ENCODE results near the gene RCE1. TPM values are rescaled to one million over a fixed set of nuclear protein-coding genes. Genes with fewer than 3 reads are reported as not detected.
A peak's percentile ranks its signal among the peaks of the same experiment; 100 is the strongest.

Gene RCE1
- total RNA-seq, 1 donor from 2014 or later, result 18.8 TPM

DNA sequence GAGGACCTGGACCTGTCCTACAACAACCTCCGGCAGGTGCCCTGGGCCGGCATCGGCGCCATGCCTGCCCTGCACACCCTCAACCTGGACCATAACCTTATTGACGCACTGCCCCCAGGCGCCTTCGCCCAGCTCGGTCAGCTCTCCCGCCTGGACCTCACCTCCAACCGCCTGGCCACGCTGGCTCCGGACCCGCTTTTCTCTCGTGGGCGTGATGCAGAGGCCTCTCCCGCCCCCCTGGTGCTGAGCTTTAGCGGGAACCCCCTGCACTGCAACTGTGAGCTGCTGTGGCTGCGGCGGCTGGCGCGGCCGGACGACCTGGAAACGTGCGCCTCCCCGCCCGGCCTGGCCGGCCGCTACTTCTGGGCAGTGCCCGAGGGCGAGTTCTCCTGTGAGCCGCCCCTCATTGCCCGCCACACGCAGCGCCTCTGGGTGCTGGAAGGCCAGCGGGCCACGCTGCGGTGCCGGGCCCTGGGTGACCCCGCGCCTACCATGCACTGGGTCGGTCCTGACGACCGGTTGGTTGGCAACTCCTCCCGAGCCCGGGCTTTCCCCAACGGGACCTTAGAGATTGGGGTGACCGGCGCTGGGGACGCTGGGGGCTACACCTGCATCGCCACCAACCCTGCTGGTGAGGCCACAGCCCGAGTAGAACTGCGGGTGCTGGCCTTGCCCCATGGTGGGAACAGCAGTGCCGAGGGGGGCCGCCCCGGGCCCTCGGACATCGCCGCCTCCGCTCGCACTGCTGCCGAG is 15.1 kb downstream of the RCE1 start:
- DNase-seq (ENCODE audit: low spot score), result peak; percentile 87
- Mint-ChIP-seq H3K9me3 (ENCODE audit: low read depth) (no peaks in the 10 kb centered on the region), H3K36me3 (ENCODE audit: low read depth) (peaks cover 1% of the 10 kb centered on the region), H3K27me3 (ENCODE audit: low read depth) (no peaks in the 10 kb centered on the region), H3K27ac (ENCODE audit: unreplicated experiment) (no peak overlapping the region), H3K4me3 (ENCODE audit: unreplicated experiment) (peak overlapping the region; percentile 77), H3K4me1 (ENCODE audit: low read depth) (peaks cover 14% of the 10 kb centered on the region)
- TF ChIP-seq, protein P1, sequence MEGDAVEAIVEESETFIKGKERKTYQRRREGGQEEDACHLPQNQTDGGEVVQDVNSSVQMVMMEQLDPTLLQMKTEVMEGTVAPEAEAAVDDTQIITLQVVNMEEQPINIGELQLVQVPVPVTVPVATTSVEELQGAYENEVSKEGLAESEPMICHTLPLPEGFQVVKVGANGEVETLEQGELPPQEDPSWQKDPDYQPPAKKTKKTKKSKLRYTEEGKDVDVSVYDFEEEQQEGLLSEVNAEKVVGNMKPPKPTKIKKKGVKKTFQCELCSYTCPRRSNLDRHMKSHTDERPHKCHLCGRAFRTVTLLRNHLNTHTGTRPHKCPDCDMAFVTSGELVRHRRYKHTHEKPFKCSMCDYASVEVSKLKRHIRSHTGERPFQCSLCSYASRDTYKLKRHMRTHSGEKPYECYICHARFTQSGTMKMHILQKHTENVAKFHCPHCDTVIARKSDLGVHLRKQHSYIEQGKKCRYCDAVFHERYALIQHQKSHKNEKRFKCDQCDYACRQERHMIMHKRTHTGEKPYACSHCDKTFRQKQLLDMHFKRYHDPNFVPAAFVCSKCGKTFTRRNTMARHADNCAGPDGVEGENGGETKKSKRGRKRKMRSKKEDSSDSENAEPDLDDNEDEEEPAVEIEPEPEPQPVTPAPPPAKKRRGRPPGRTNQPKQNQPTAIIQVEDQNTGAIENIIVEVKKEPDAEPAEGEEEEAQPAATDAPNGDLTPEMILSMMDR (IDR thresholded peaks at IDR 0.05), result no peak

DNA sequence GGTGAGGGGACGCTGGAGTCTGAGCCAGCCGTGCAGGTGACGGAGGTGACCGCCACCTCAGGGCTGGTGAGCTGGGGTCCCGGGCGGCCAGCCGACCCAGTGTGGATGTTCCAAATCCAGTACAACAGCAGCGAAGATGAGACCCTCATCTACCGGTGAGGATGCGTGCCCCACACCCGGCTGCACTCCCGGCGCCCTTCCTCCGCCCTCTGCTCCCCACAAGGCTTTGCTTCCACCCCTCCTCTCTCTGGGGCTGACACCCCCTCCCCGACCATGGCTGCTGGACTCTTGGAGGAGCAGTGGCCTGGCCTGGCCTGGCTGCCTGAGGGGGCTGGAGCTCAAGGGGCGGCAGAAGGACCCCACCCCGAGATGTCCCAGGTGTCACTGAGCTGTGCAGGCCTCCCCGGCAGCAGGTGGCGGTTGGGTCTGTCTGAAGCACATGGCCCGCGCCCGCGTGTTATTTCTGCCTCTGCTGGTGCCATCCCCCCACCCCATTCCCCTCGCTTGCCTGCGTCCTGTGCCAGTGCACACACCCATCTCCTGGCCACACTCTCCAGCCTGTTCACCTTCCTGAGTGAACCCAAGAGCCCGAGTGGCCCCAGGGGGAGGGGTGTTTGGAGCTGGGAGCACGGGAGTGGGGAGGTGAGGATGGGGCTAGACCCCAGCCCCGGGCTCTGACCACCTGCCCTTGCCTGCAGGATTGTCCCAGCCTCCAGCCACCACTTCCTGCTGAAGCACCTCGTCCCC is 15.9 kb downstream of the RCE1 start:
- Mint-ChIP-seq H3K27ac (ENCODE audit: unreplicated experiment) (peak overlapping the region; percentile 22), H3K4me1 (ENCODE audit: low read depth) (peaks cover 14% of the 10 kb centered on the region), H3K4me3 (ENCODE audit: unreplicated experiment) (no peak overlapping the region), H3K27me3 (ENCODE audit: low read depth) (no peaks in the 10 kb centered on the region), H3K36me3 (ENCODE audit: low read depth) (peaks cover 1% of the 10 kb centered on the region), H3K9me3 (ENCODE audit: low read depth) (no peaks in the 10 kb centered on the region)
- DNase-seq (ENCODE audit: low spot score), result peak; percentile 93
- TF ChIP-seq, protein P1 (IDR thresholded peaks at IDR 0.05), result no peak

DNA sequence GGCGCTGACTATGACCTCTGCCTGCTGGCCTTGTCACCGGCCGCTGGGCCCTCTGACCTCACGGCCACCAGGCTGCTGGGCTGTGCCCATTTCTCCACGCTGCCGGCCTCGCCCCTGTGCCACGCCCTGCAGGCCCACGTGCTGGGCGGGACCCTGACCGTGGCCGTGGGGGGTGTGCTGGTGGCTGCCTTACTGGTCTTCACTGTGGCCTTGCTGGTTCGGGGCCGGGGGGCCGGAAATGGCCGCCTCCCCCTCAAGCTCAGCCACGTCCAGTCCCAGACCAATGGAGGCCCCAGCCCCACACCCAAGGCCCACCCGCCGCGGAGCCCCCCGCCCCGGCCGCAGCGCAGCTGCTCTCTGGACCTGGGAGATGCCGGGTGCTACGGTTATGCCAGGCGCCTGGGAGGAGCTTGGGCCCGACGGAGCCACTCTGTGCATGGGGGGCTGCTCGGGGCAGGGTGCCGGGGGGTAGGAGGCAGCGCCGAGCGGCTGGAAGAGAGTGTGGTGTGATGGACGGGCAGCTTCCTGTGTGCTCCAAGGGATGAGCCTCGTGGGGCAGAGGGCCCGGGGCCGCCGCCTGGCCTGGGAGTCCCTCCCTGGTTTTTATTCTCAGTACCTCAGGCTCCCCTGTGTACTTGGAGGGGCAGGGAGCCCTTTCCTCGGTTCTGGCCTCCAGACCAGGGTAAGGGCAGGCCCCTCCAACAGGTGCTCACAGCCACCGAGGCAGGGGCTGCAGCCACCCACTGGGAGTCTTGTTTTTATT is 16.6 kb downstream of the RCE1 start:
- Mint-ChIP-seq H3K27ac (ENCODE audit: unreplicated experiment) (no peak overlapping the region), H3K27me3 (ENCODE audit: low read depth) (no peaks in the 10 kb centered on the region), H3K4me3 (ENCODE audit: unreplicated experiment) (no peak overlapping the region), H3K9me3 (ENCODE audit: low read depth) (no peaks in the 10 kb centered on the region), H3K36me3 (ENCODE audit: low read depth) (peaks cover 1% of the 10 kb centered on the region), H3K4me1 (ENCODE audit: low read depth) (peaks cover 14% of the 10 kb centered on the region)
- DNase-seq (ENCODE audit: low spot score), result peak; percentile 76
- TF ChIP-seq, protein P1 (IDR thresholded peaks at IDR 0.05), result no peak

DNA sequence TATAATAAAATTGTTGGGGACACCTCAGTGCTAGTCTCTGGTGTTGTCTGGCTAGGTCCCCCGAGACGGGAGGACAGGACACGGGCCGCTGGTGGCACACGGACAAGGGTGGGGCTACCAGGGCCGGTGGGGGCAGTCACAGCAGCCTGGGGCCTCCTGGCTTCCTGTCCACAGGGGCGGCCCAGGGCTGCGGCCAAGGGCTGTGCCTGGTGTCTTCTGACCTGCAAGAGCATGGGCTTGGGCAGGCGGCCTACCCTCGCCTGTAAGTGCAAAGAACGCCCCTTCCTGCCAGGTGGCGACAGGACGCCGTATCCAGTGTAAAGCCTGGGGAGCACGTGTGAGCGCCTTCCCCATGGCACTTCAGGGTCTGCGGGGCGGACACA is 17.2 kb downstream of the RCE1 start:
- peaks cover 1% of the 10 kb centered on the region for H3K36me3 Mint-ChIP-seq (ENCODE audit: low read depth)
- peaks cover 10% of the 10 kb centered on the region for H3K4me1 Mint-ChIP-seq (ENCODE audit: low read depth)
- TF ChIP-seq, protein P1 (IDR thresholded peaks at IDR 0.05), result no peak
- no peak overlapping the region for H3K27ac Mint-ChIP-seq (ENCODE audit: unreplicated experiment)
- DNase-seq (ENCODE audit: low spot score), result peak; percentile 92
- H3K4me3 Mint-ChIP-seq (ENCODE audit: unreplicated experiment), result no peak overlapping the region
- H3K9me3 Mint-ChIP-seq (ENCODE audit: low read depth), result no peaks in the 10 kb centered on the region
- H3K27me3 Mint-ChIP-seq (ENCODE audit: low read depth), result no peaks in the 10 kb centered on the region

Measured in chondrocyte (in vitro differentiated cells).